ENCODE results near the gene PPIA.

The PPIA gene

GRCh38 chr7:44796504-44797328 lies at the start of gene PPIA:
Gene PPIA (plus strand): TSS chr7:44796681. CDS start chr7:44796725, 44 bp downstream.
- TF ChIP-seq, protein P1, sequence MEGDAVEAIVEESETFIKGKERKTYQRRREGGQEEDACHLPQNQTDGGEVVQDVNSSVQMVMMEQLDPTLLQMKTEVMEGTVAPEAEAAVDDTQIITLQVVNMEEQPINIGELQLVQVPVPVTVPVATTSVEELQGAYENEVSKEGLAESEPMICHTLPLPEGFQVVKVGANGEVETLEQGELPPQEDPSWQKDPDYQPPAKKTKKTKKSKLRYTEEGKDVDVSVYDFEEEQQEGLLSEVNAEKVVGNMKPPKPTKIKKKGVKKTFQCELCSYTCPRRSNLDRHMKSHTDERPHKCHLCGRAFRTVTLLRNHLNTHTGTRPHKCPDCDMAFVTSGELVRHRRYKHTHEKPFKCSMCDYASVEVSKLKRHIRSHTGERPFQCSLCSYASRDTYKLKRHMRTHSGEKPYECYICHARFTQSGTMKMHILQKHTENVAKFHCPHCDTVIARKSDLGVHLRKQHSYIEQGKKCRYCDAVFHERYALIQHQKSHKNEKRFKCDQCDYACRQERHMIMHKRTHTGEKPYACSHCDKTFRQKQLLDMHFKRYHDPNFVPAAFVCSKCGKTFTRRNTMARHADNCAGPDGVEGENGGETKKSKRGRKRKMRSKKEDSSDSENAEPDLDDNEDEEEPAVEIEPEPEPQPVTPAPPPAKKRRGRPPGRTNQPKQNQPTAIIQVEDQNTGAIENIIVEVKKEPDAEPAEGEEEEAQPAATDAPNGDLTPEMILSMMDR (IDR thresholded peaks at IDR 0.05): no peak

DNA sequence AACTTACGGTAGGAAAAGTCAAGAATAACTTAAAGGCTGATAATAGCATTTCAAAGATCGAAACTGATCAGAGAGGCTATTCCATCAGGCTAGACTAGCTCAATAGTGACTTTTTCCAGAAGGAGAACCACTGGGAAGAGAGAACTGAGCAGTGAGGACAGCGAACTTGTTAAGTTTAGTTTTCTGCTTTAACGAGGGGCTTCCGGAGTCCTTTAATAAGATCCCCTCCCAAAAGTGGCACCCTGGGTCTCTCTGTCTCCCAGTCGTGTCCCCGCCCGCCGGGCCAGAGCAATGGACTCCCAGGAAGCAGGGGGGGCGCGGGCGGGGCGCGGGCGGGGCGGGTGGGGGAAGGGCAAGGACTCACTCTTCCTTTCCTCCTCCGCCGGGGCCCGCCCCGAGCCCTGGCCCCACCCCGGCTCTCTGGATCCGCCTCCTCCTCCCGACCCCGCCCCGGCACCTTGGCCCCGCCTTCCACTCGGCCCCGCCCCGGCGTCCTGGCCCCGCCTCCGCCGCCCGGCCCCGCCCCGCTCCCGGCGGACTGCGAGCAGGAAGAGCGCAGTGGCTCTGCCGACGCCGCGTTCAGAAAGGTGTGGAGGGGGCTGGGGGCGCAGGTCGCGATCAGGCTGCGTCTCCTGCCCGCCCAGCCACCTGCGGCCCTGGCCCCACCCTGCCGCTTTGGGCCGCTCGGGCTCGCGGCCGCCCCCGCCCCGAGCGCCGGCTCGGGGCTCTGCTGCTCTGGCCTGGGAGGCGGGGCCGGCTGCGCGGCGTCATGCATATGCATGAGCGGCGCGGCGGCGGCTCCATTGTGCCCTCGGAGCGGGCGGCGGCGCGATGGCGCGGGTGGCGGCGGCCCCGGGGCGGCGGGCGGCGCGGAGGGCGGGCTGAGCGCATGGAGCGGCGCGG lies 48.2 kb upstream of the PPIA start, which contains the start of gene ZMIZ2:
Gene ZMIZ2 (plus strand): TSS at position 803 of the 903 bp plus-strand sequence. CDS start 7,403 bp downstream, outside the sequence.
- TF ChIP-seq, protein P1 (IDR thresholded peaks at IDR 0.05): no peak

GRCh38 chr7:44748948-44749731 lies 47.3 kb upstream of the PPIA start:
- TF ChIP-seq, protein P1 (IDR thresholded peaks at IDR 0.05): no peak

GRCh38 chr7:44749992-44750391 lies 46.5 kb upstream of the PPIA start:
- TF ChIP-seq, protein P1 (IDR thresholded peaks at IDR 0.05): no peak

GRCh38 chr7:44750424-44750823 lies 46.1 kb upstream of the PPIA start:
- TF ChIP-seq, protein P1 (IDR thresholded peaks at IDR 0.05): no peak

GRCh38 chr7:44750921-44751571 lies 45.4 kb upstream of the PPIA start:
- TF ChIP-seq, protein P1 (IDR thresholded peaks at IDR 0.05): no peak

Measured in LNCAP (cell line).